CD4-positive, alpha-beta T cell treated with Interferon alpha-2 for 1 hour (primary cell): ENCODE results near the gene PDK4.
"Not testable (repeated sequence)": the region's sequence is repeated elsewhere in the genome, so short reads cannot be mapped to it uniquely, and the experiment has no call there.

Source experiments
- DNase-seq, 2 donors: peaks; one replicate each; pipeline ENCODE4 v3.0.0-alpha.2; 2020 to 2022

The PDK4 gene

DNA sequence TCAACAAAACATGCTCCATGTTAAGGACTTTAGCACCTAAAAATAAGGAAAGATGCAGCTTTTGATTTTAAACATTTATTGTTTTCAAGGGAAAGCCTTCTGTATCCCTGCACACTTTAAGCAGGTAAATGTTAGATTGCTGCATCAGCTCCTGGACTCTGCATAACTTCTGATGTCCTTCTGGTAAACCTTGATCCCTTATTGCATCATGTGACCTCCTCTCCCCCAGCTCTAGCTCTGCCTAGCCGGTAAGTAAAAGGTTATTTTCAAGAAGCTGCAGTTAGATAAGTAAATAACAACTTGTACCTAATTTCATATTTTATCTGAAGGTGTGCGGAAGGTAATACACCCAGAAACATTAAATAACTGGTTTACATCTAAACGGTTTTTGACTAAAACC, 37.5 kb downstream of the PDK4 start:
- DNase-seq: no peak

DNA sequence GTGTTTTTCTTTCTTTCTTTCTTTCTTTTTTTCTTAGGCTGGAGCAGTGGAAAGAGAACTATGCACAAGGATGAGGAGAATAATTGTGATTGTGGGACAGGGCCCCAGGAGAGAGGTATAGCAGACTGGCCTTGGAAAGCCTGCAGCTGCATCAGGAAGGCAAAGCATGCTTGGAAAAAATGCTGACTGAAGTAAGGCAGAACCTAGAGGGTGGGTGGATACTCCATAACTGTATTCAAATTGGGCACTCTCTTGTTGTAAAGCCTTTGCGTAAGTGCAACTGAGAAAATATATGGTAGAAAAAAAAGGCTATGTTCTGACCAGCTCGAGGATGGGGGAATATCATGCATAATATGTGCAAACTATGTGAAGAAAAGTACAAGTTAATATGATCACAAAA, 39.5 kb downstream of the PDK4 start:
- no peak for DNase-seq

DNA sequence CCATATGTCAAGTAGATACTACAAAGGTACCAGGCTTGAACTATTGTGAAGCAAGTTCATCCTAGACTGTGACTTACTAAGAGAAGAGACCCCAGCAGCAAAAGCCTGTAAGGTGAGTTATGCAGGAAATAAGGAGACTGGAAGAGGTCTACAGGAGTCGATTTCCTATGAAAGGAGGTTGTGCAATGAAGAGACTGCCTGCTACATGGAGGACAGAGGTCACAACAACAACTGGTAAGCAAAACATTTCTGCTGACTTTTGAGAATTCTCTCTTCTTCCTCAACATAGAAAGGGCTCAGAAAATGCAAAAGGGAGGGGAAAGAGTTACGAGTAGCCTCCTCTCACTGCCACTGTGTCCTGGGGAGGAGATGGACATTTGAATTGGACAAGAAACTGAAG, 42.4 kb downstream of the PDK4 start:
- no peak for DNase-seq

DNA sequence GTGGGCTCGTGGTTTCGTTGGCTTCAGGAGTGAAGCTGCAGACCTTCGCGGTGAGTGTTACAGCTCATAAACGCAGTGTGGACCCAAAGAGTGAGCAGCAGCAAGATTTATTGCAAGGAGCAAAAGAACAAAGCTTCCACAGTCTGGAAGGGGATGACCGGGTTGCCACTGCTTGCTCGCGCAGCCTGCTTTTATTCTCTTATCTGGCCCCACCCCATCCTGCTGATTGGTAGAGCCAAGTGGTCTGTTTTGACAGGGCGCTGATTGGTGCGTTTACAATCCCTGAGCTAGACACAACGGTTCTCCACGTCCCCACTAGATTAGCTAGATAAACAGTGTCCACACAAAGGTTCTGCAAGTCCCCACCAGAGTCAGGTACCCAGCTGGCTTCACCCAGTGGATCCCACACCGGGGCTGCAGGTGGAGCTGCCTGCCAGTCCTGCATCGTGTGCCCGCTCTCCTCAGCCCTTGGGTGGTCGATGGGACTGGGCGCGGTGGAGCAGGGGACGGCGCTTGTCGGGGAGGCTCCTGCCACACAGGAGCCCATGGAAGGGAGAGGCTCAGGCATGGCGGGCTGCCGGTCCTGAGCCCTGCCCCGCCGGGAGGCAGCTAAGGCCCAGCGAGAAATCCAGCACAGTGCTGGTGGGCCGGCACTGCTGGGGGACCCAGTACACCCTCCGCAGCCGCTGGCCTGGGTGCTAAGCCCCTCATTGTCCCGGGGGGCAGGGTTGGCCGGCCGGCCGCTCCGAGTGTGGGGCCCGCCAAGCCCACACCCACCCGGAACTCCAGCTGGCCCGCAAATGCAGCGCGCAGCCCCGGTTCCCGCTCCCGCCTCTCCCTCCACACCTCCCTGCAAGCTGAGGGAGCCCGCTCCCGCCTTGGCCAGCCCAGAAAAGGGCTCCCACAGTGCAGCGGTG, 44.0 kb downstream of the PDK4 start:
- not testable (repeated sequence) for DNase-seq

DNA sequence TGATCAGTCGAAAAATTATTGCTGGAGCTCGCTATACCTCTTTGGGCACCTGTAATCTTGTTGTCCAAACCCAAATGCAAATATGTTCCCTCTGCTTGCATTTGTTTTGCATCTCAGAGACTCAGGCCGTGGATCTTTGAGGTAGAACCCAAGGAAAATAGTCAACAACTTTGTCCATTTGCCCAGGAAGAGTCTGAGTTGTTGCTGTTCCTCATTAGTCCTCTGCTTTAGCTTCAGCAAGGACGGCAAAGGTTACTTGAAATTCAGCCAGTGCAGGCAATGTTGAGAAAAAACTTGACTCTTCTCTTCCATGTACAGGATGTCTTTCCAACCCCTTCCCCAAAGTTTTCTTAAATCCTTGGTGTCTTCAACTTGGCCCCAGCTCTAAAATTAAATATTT, 45.8 kb downstream of the PDK4 start:
- no peak for DNase-seq

DNA sequence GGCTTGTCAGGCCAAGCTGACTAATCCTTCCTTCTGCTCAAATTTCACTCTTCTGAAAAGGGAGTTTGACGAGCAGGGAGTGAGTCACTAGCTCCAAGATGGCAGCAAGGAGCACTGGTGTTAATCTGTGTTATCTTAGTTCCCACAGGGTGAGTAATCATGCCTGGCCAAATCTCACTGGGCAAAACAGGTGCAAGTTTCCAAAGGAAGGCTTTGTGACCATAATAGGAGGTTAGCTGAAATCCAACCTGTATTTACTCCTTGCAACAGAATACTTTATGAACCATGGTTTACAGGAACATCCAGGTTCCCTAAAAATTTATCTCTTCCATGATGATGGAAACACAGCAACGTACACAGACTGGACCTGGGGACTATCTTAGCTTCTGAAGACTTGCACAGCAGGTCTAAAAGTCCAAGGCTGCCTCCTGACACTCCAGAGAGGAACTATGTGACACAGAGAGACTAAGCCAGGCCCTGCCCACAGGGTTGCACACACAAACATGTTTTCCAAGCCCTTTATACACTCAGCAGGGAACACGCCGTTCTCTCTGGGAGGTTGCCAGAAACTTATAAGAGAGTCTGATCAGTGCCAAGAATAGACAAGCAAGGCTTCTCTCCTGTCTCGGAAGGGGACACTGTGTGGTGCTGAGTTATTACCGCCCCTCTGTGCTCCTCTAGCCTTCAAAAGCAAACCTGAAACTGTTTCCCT, 46.3 kb downstream of the PDK4 start:
- no peak for DNase-seq

DNA sequence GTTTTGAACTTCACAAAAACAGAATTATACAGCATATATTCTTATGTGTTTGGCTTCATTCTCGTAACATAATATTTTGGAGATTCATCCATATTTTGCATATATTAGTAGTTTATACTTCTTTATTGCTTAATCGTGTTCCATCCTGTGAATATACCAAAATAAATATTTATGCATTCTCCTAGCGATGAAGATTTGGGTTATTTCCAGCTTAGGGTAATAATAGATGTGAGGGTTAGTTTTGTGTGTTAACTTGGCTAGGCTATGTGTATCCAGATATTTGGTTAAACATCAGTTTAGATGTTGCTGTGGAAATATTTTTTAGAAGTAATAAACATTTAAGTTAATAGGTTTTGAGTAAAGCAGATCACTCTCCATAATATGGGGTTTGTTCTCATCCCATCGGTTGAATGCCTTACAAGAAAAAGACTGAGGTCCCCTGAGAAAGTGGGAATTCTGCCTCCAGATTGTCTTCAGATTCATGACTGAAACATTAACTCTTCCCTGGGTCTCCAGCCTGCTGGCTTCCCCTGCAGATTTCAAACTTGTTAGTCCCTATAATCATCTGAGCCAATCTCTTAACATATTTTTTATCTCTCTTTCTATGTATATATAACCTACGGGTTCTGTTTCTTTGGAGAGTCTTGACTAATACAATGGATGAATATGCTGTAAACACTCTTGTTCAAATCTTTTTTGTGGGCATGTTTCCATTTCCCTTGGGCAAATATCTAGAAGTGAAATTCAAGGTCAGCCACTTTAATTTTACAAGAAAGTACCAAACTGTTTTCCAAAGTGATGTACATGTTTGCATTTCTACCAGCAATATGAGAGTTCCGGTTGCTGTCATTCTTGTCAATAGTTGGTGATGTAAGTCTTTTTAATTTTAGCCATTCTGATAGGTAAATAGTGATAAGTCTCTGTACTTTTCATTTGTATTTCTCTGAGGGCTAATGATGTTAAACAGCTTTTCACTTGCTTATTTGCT, 48.7 kb downstream of the PDK4 start:
- DNase-seq: no peak

DNA sequence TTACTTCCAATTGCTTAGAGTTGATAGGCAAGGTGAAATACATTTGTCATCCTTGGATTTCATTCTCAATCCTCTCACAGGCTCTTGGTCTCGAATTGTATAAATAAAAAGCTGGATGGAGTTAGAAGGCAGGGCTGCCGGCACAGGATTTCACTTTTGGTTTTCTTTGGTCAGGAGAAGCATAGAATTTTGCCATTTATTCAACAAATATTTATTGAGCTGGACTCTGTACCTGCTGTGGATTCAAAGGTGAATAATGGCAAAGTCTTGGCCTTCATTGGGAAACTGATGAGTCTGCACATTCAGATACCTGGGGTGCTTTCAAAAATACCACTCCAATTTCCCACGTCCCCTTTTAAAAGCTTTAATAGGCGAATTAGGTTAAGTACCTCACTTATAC, 49.7 kb downstream of the PDK4 start:
- DNase-seq: no peak

DNA sequence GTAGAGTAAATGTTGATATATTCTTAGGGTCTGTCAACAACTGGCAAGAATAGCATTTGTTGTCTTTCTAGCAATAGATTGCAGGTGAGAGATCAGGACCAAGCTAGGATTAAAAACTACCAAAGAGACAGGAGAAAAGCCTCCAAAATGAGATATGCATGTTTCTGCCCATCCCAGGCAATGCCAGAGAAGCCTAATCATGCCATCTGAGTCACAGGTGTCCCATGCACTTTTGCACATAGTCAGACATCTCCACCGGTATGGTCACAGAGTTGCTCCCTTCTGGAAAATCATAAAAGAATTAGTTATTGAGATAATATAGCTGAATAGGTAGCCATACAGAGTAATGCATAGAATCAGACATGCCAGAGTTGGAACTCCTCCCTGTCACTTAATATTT, 50.6 kb downstream of the PDK4 start:
- DNase-seq: no peak

DNA sequence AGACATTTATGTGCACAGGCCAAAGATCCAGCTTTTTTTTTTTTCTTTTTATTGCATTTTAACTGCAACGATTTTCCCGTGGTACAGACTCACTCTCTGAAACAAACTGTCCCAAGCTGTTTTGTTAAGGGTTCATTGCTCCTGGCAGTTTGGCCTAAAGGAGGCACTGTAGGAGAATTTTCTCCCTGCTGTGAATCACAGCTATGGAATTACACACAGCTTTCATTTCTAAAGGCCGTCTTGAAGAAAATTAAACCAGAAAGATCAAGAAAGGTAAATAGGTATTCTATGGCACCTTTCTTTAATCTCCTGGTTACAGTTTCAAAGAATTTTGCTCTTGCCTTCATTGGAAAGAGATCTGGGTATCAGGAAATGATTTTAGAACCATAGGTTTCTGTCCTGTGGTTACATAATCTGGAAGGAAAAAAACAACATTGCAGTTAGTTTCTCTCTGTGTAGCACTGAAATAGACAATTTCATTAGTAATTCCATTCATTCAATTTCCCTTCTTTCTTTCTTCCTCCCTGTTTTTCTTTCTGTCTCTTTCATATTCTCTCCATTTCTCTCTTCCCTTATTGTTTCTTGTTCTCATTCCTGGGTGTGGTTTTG, 51.2 kb downstream of the PDK4 start:
- DNase-seq: no peak

DNA sequence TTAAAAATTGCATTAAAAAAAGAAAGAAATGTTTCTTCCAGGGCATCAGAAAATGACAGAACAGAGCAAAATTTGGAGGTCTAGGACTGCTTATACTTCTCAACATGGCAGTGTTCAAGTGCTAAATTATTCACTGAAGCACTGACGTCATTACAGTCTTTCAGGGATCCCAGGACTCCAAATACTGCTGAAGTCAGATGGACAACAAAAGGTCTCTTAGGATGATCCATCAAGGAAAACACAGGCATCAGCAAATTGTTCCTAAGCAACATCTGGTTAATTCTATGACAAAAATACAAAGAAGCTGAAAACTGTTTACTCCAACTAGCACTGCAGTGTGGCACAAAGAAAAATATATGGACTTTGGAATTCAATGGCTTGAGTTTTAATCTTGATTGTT, 52.1 kb downstream of the PDK4 start:
- DNase-seq: no peak

DNA sequence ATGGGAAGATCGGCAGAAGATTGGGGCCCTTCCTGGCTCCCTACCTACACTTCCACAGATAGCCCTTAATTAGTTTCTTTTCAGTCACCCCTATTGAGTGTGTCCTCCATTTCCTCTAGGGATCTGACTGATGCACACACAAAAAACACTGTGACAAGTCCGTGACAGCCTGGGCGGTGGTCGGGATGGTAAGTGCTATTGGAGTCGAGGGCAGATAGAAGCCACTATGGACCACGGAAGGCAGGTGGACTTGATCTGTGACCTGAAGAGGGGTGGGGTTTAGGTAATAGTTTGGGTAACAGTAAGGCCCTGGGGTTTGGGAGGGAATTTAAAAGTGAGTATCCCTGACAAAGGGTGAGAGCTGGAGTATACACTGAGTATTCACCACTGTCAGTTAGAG, 53.0 kb downstream of the PDK4 start:
- no peak for DNase-seq

DNA sequence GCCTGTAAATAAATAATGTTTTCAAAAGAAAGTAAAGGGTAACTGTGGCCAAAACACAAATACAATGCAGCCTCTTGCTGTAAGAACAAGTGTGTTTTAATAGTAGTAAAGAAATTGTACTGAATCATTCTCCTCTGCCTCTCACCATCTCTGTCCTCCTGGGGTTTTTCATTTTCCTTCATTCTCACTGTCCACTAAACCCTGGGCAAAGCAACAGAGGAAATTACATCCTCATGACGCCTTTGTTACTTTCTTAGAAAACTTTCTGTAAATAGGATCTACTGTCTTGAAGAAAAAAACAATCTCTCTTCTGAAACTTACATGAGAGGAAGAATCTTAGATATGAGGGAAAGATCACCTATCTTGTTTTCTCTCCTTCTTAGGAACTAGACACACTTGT, 56.0 kb downstream of the PDK4 start:
- DNase-seq: no peak

DNA sequence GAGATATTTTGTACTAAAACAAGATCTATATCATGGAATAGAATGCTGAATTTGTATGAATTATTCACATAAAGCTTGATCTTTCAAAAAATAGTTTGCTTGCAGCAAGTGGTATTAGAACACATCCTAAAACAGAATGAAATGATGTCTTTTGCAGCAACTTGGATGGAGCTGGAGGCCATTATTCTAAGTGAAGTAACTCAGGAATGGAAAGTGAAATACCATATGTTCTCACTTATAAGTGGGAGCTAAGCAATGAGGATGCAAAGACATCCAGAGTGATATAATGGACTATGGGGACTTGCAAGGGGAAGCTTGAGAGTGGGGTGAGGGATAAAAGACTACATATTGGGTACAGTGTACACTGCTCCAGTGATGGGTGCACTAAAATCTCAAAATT, 56.9 kb downstream of the PDK4 start:
- DNase-seq: no peak

DNA sequence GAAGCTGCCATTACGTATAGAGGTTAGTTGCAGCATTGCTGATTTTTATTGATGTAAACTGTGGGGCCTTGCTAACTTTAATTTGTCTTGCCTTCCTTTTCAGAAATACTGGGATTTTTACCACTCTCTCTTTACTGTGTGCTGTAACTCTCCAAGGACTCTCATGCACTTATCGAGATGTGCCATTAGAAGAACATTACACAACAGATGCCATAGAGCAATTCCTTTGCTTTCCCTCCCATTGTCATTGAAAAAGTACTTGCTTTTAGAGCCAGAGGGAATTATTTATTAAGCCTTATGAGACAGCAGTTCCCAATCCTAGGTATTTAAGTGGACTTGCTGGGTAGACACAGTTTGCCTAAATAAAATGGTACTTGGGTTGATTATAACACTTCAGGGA, 58.8 kb downstream of the PDK4 start:
- DNase-seq: no peak

DNA sequence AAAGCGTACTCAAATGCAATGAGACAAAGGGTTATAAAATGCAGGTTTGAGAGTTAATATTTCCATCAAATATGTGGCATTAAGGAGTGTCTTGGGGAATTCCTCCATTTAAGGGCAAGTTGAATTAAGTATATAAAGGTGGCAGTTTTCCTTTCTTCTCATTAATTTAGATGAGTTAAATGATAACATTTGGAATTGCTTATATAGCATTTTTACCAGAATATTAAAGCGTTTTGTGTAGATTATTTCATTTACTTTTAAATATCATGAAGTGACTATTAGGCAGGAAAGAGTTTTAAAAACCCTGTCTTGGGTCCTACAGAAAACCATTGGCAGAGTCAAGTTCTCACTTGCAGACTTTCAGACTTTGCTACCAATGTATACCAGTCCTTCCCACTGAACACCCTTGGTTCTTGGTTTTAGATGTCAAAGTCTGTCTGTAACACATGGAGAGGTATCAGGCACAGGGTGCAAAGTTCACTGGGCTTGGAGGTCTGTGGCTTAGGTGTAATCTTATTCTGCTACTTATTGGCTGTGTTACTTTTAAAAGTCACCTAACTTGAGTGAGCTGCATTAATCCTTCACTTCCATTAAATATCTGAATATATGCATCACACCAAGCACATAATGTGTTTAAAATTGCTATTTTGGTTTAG, 59.5 kb downstream of the PDK4 start:
- DNase-seq: no peak

DNA sequence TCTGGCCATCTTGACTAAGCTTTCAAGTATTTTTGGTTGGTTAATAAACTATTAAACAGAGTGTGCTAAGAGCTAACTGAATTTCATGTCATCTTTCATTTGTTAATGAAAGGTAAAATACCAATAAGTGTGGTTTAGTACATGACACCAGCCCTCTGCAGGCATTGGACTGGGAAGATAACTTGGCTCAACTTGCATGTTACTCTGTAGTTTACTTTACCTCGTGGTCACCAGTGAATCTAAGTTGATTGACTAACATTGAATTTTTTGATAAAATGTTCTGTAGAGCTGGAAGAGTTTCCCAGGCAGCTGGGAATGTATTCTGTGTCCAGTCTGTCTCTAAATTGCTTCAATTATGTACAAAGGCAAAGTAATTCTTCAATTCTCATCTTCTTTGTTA, 60.7 kb downstream of the PDK4 start:
- no peak for DNase-seq

DNA sequence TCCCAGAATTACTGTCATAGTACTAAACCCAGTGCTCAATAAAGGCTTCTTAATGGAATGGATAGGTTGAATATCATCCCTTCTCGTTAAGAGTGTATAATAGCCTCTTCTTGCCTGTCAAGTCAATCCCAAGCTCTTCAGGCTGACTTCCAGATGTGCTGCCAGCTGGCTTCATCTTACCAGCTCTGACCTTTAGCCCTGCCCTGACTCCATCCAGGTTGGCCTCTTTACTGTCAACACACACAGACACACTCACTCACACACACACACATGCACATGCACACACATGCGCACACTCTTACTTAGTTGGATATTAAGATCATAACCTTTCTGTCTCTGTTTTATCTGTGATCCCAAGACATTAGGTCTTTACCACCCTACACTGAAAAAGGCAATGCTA, 61.5 kb downstream of the PDK4 start:
- no peak for DNase-seq
